BLaER1 treated with 17β-estradiol and CSF1 and Interleukin-3, amounts not matched to agents 10 nM and 100 nM (cell line): ENCODE measurements around the gene DYNC2H1.
A peak's percentile ranks its signal among the peaks of the same experiment; 100 is the strongest.

Experiments used
- H3K27ac ChIP-seq, 11 experiments: shearing (Covaris generic); formaldehyde crosslinking; 2 replicates each; pipeline ENCODE4 v1.8.1; 2022
- H3K27me3 ChIP-seq, 11 experiments: shearing (Covaris generic); formaldehyde crosslinking; 2 replicates each; pipeline ENCODE4 v1.8.1; 2022
- H3K36me3 ChIP-seq, 11 experiments: shearing (Covaris generic); formaldehyde crosslinking; 2 replicates each; pipeline ENCODE4 v1.8.1; 2022
- H3K4me1 ChIP-seq, 10 experiments: shearing (Covaris generic); formaldehyde crosslinking; 2 replicates each; pipeline ENCODE4 v1.8.1; 2022
- H3K4me2 ChIP-seq, 11 experiments: shearing (Covaris generic); formaldehyde crosslinking; 2 replicates each; pipeline ENCODE4 v1.8.1; 2022
- H3K4me3 ChIP-seq, 10 experiments: shearing (Covaris generic); formaldehyde crosslinking; 2 replicates each; pipeline ENCODE4 v1.8.1; 2022
- H3K9ac ChIP-seq, 11 experiments: shearing (Covaris generic); formaldehyde crosslinking; 2 replicates each; pipeline ENCODE4 v1.8.1; 2022
- H3K9me3 ChIP-seq, 11 experiments: shearing (Covaris generic); formaldehyde crosslinking; replicated peaks in 1 of 11; 2 replicates each; pipeline ENCODE4 v1.8.1; 2022
- H4K20me1 ChIP-seq, 11 experiments: shearing (Covaris generic); formaldehyde crosslinking; 2 replicates each; pipeline ENCODE4 v1.8.1; 2022
- Cebpa-rat ChIP-seq, 11 experiments: shearing (Covaris generic); IDR thresholded peaks; 2 replicates each; pipeline ENCODE4 v1.8.1; 2022

Gene DYNC2H1

GRCh38 chr11:103108933-103109817 is at the start of gene DYNC2H1:
Gene DYNC2H1, plus strand, starts transcription at chr11:103109426. Its CDS starts 149 bp downstream, at chr11:103109575.
- Histone ChIP-seq H3K27ac (peak within 1 kb of the TSS; percentile 38 to 85 (median 75); a peak in 21 of 22 replicates), H3K36me3 (peaks cover 0 to under 1% (median 0%) of the 10 kb centered on the region in 11 experiments; a peak in 1 of 22 replicates)

GRCh38 chr11:103061656-103062055 is 47.6 kb upstream of the DYNC2H1 start:
- no peak for TF ChIP-seq Cebpa-rat (IDR thresholded peaks at IDR 0.05)
- H3K36me3 ChIP-seq: peaks cover 55 to 94% (median 78%) of the 10 kb centered on the region in 11 experiments

More at GRCh38 chr11:103108933-103109817, at the start of gene DYNC2H1:
- Histone ChIP-seq H3K9me3 (no peaks in the 10 kb centered on the region), H3K4me3 (peak within 1 kb of the TSS; percentile 56 to 74 (median 71)), H3K27me3 (no peaks in the 10 kb centered on the region), H3K4me1 (peaks cover 13 to 39% (median 18%) of the 10 kb centered on the region in 10 experiments), H3K9ac (peak within 1 kb of the TSS; percentile 65 to 81 (median 77)), H4K20me1 (no peaks in the 10 kb centered on the region), H3K4me2 (peak within 1 kb of the TSS; percentile 77 to 97 (median 90))
- peak in 9 of 11 experiments; percentile 55 to 89 (median 78); a peak in 16 of 22 replicates for TF ChIP-seq Cebpa-rat (IDR thresholded peaks at IDR 0.05)

GRCh38 chr11:103067118-103067517 is 42.1 kb upstream of the DYNC2H1 start:
- Histone ChIP-seq H4K20me1 (peaks cover 0 to 41% (median 11%) of the 10 kb centered on the region in 11 experiments; a peak in 11 of 22 replicates), H3K9me3 (peaks cover 0 to 17% (median 12%) of the 10 kb centered on the region in 11 experiments; a peak in 12 of 22 replicates), H3K27ac (no peak overlapping the region), H3K36me3 (peaks cover 56 to 94% (median 74%) of the 10 kb centered on the region in 11 experiments), H3K4me1 (peaks cover 4 to 34% (median 22%) of the 10 kb centered on the region in 10 experiments; a peak in 18 of 20 replicates), H3K27me3 (no peaks in the 10 kb centered on the region), H3K4me2 (peak overlapping the region in 9 of 11 experiments; percentile 2 to 45 (median 24); a peak in 9 of 22 replicates), H3K4me3 (no peak overlapping the region; a peak in 1 of 20 replicates), H3K9ac (no peak overlapping the region)
- TF ChIP-seq Cebpa-rat (IDR thresholded peaks at IDR 0.05): no peak

More at GRCh38 chr11:103061656-103062055, 47.6 kb upstream of the DYNC2H1 start:
- H3K9me3 ChIP-seq: no peaks in the 10 kb centered on the region
- peaks cover 0 to 18% (median 0%) of the 10 kb centered on the region in 10 experiments; a peak in 8 of 20 replicates for H3K4me1 ChIP-seq
- peaks cover 0 to 8% (median 0%) of the 10 kb centered on the region in 11 experiments; a peak in 3 of 22 replicates for H4K20me1 ChIP-seq
- H3K4me2 ChIP-seq: no peak overlapping the region
- no peak overlapping the region for H3K27ac ChIP-seq
- no peak overlapping the region for H3K9ac ChIP-seq
- no peak overlapping the region for H3K4me3 ChIP-seq
- no peaks in the 10 kb centered on the region for H3K27me3 ChIP-seq

- Histone ChIP-seq H3K9ac (no peak overlapping the region), H3K27ac (no peak overlapping the region), H3K4me3 (no peak overlapping the region), H3K9me3 (peaks cover 0 to 25% (median 13%) of the 10 kb centered on the region in 11 experiments; a peak in 14 of 22 replicates), H3K4me1 (peaks cover 4 to 34% (median 22%) of the 10 kb centered on the region in 10 experiments; a peak in 18 of 20 replicates), H4K20me1 (peaks cover 0 to 44% (median 11%) of the 10 kb centered on the region in 11 experiments; a peak in 11 of 22 replicates), H3K36me3 (peaks cover 47 to 90% (median 68%) of the 10 kb centered on the region in 11 experiments), H3K4me2 (peak overlapping the region in 2 of 11 experiments; percentile 2 to 18; a peak in 1 of 22 replicates), H3K27me3 (no peaks in the 10 kb centered on the region)
- TF ChIP-seq Cebpa-rat (IDR thresholded peaks at IDR 0.05): no peak
These were observed 39.9 kb upstream of the DYNC2H1 start for GRCh38 chr11:103069367-103069766.

- Histone ChIP-seq H3K9me3 (peaks cover 0 to 28% (median 16%) of the 10 kb centered on the region in 11 experiments; a peak in 15 of 22 replicates), H3K4me2 (peak overlapping the region; percentile 0 to 66 (median 33); a peak in 13 of 22 replicates), H3K4me3 (no peak overlapping the region), H3K9ac (no peak overlapping the region), H3K4me1 (peaks cover 4 to 34% (median 22%) of the 10 kb centered on the region in 10 experiments; a peak in 18 of 20 replicates), H3K27me3 (no peaks in the 10 kb centered on the region), H3K27ac (peak overlapping the region in 6 of 11 experiments; percentile 1 to 40 (median 19); a peak in 5 of 22 replicates), H4K20me1 (peaks cover 0 to 44% (median 11%) of the 10 kb centered on the region in 11 experiments; a peak in 11 of 22 replicates), H3K36me3 (peaks cover 45 to 90% (median 68%) of the 10 kb centered on the region in 11 experiments)
- no peak for TF ChIP-seq Cebpa-rat (IDR thresholded peaks at IDR 0.05)
These were observed 39.1 kb upstream of the DYNC2H1 start for GRCh38 chr11:103070142-103070541.

- Histone ChIP-seq H3K9ac (no peak overlapping the region), H4K20me1 (peaks cover 0 to 44% (median 16%) of the 10 kb centered on the region in 11 experiments; a peak in 11 of 22 replicates), H3K36me3 (peaks cover 45 to 90% (median 68%) of the 10 kb centered on the region in 11 experiments), H3K27me3 (no peaks in the 10 kb centered on the region), H3K4me2 (peak overlapping the region in 8 of 11 experiments; percentile 0 to 66 (median 34); a peak in 9 of 22 replicates), H3K9me3 (peaks cover 0 to 34% (median 19%) of the 10 kb centered on the region in 11 experiments; a peak in 15 of 22 replicates), H3K27ac (peak overlapping the region in 3 of 11 experiments; percentile 1 to 38 (median 18); a peak in 1 of 22 replicates), H3K4me1 (peaks cover 4 to 34% (median 22%) of the 10 kb centered on the region in 10 experiments; a peak in 18 of 20 replicates), H3K4me3 (no peak overlapping the region)
- no peak for TF ChIP-seq Cebpa-rat (IDR thresholded peaks at IDR 0.05)
These were observed 38.2 kb upstream of the DYNC2H1 start for GRCh38 chr11:103071008-103071407.

GRCh38 chr11:103076361-103076760 is 32.9 kb upstream of the DYNC2H1 start:
- H3K4me2 ChIP-seq: no peak overlapping the region
- no peak for TF ChIP-seq Cebpa-rat (IDR thresholded peaks at IDR 0.05)
- H3K4me1 ChIP-seq: peaks cover 0 to 22% (median 5%) of the 10 kb centered on the region in 10 experiments; a peak in 10 of 20 replicates
- H3K9ac ChIP-seq: no peak overlapping the region
- H3K9me3 ChIP-seq: peaks cover 4 to 20% (median 13%) of the 10 kb centered on the region in 11 experiments; a peak in 11 of 22 replicates
- H4K20me1 ChIP-seq: peaks cover 0 to 28% (median 3%) of the 10 kb centered on the region in 11 experiments; a peak in 7 of 22 replicates
- H3K4me3 ChIP-seq: no peak overlapping the region
- H3K27ac ChIP-seq: no peak overlapping the region
- peaks cover 75 to 93% (median 88%) of the 10 kb centered on the region in 11 experiments for H3K36me3 ChIP-seq
- no peaks in the 10 kb centered on the region for H3K27me3 ChIP-seq

GRCh38 chr11:103077554-103077953 is 31.7 kb upstream of the DYNC2H1 start:
- peaks cover 4 to 20% (median 13%) of the 10 kb centered on the region in 11 experiments; a peak in 11 of 22 replicates for H3K9me3 ChIP-seq
- H3K4me1 ChIP-seq: peaks cover 0 to 22% (median 5%) of the 10 kb centered on the region in 10 experiments; a peak in 10 of 20 replicates
- peak overlapping the region in 6 of 11 experiments; percentile 2 to 39 (median 11); a peak in 7 of 22 replicates for H3K4me2 ChIP-seq
- peak overlapping the region in 5 of 11 experiments; percentile 3 to 63 (median 23); a peak in 7 of 22 replicates for H3K27ac ChIP-seq
- H3K9ac ChIP-seq: no peak overlapping the region
- no peak overlapping the region for H3K4me3 ChIP-seq
- no peak for TF ChIP-seq Cebpa-rat (IDR thresholded peaks at IDR 0.05)
- no peaks in the 10 kb centered on the region for H3K27me3 ChIP-seq
- peaks cover 0 to 28% (median 3%) of the 10 kb centered on the region in 11 experiments; a peak in 8 of 22 replicates for H4K20me1 ChIP-seq
- peaks cover 86 to 99% (median 94%) of the 10 kb centered on the region in 11 experiments for H3K36me3 ChIP-seq
